HepG2 (cell line): Measurements from ENCODE around the gene KIF26B. TPM values are rescaled to one million over a fixed set of nuclear protein-coding genes. Genes with fewer than 3 reads are reported as not detected.
A peak's percentile ranks its signal among the peaks of the same experiment; 100 is the strongest.

Source experiments
- ATAC-seq: fragments of 200-7000 bp; cut with Tn5 transposase; 3 replicates; pipeline ENCODE4 v1.9.1; 2020; ENCODE audit warnings: mild to moderate bottlenecking, moderate library complexity
- BruUV-seq: library from RNA; stranded (reverse); fragments of 400-500 nt; replicated peaks from 2 replicates; lab custom pipeline; 2021; lab: Mats Ljungman, UMichigan
- CTCF ChIA-PET: fragments of 300-600 bp; formaldehyde crosslinking; extraction: SDS; loops from one replicate; lab custom pipeline; 2021; ENCODE audit warnings: low total read pairs, inconsistent platforms, low intra/inter-chr PET ratio; lab: Yijun Ruan, JAX
- POLR2A ChIA-PET: fragments of 350-600 bp; sonication (Branson Sonifier 250); formaldehyde crosslinking; loops from one replicate; lab custom pipeline; 2020; ENCODE audit warnings: antibody characterized with exemption, inconsistent platforms; lab: Yijun Ruan, JAX
- DNase-seq: peaks from one replicate; pipeline ENCODE4 v3.0.0-alpha.2; 2015; ENCODE audit warnings: low spot score
- FAIRE-seq: peaks from 3 replicates; lab custom pipeline; 2011; peaks lifted over from hg19 to GRCh38; lab: Jason Lieb, UNC
- H2AFZ ChIP-seq: one replicate; pipeline ENCODE4 v1.6.1; 2011; ENCODE audit warnings: low read length, inconsistent platforms
- H3K27ac ChIP-seq: fragments of 300-600 bp; 3 replicates; pipeline ENCODE4 v1.8.0; 2011; ENCODE audit warnings: mixed run types, mild to moderate bottlenecking, mixed read lengths, low read length, inconsistent platforms; ENCODE audit not compliant: insufficient read depth; ENCODE audit errors: extremely low read length
- H3K27me3 ChIP-seq, 2 experiments: fragments of 200-600 bp in 1 of 2; 2 replicates in 1 of 2; 3 replicates in 1 of 2; pipeline versions ENCODE4 v1.6.0 to v1.8.0; 2011; ENCODE audit warnings: low read length in 2 of 2, mild to moderate bottlenecking in 2 of 2, moderate library complexity in 2 of 2, inconsistent platforms in 1 of 2; ENCODE audit not compliant: insufficient read depth in 2 of 2, control insufficient read depth in 1 of 2
- H3K36me3 ChIP-seq, 2 experiments: fragments of 200-600 bp in 1 of 2; replicated peaks in 1 of 2; 2 replicates in 1 of 2; 3 replicates in 1 of 2; pipeline versions ENCODE4 v1.5.1 to v1.8.0; 2011; ENCODE audit warnings: low read length in 2 of 2, inconsistent platforms in 1 of 2; ENCODE audit not compliant: insufficient read depth in 2 of 2, control insufficient read depth in 1 of 2
- H3K4me1 ChIP-seq: 2 replicates; pipeline ENCODE4 v1.5.1; 2012; ENCODE audit warnings: low read length, inconsistent platforms; ENCODE audit not compliant: insufficient read depth
- H3K4me2 ChIP-seq: 2 replicates; pipeline ENCODE4 v1.6.0; 2011; ENCODE audit warnings: low read depth, low read length, inconsistent platforms
- H3K4me3 ChIP-seq, 3 experiments: fragments of 200-600 bp in 1 of 3; sonication (generic), shearing (Covaris generic) in 1 of 3; replicated peaks in 1 of 3; 2 replicates each; pipeline ENCODE4 v1.5.1; 2011 to 2016; ENCODE audit warnings: low read length in 3 of 3, inconsistent platforms in 2 of 3, low read depth in 2 of 3, mild to moderate bottlenecking in 2 of 3, control low read depth in 1 of 3, mixed read lengths in 1 of 3; ENCODE audit not compliant: insufficient read depth in 1 of 3
- H3K79me2 ChIP-seq: one replicate; pipeline ENCODE4 v1.6.1; 2011; ENCODE audit warnings: low read length, inconsistent platforms; ENCODE audit not compliant: insufficient read depth
- H3K9ac ChIP-seq: 2 replicates; pipeline ENCODE4 v1.6.0; 2011; ENCODE audit warnings: mild to moderate bottlenecking, low read depth, low read length, inconsistent platforms; ENCODE audit not compliant: insufficient read depth
- H3K9me3 ChIP-seq: 2 replicates; pipeline ENCODE4 v1.5.1; 2012; ENCODE audit warnings: mild to moderate bottlenecking, low read length
- H4K20me1 ChIP-seq: 2 replicates; pipeline ENCODE4 v1.6.0; 2011; ENCODE audit warnings: inconsistent platforms, mild to moderate bottlenecking, low read length, moderate library complexity; ENCODE audit not compliant: insufficient read depth
- HNF4A ChIP-seq: sonication (generic); formaldehyde crosslinking; IDR thresholded peaks from 2 replicates; pipeline ENCODE4 v1.4.0; 2020; ENCODE audit warnings: missing genetic modification reagents
- IKZF1 ChIP-seq: fragments of 450-650 bp; IDR thresholded peaks from 2 replicates; pipeline ENCODE4 v1.7.1; 2016
- MED8 ChIP-seq: sonication (generic); formaldehyde crosslinking; IDR thresholded peaks from 2 replicates; pipeline ENCODE4 v1.8.1; 2023; ENCODE audit warnings: mild to moderate bottlenecking, missing genetic modification reagents; ENCODE audit not compliant: insufficient replicate concordance
- SALL1 ChIP-seq: sonication (generic); formaldehyde crosslinking; IDR thresholded peaks from 2 replicates; pipeline ENCODE4 v1.8.0; 2022; ENCODE audit warnings: mild to moderate bottlenecking, missing genetic modification reagents
- ZNF160 ChIP-seq: sonication (generic); formaldehyde crosslinking; IDR thresholded peaks from 2 replicates; pipeline ENCODE4 v1.8.0; 2022; ENCODE audit warnings: mild to moderate bottlenecking, inconsistent platforms, missing genetic modification reagents
- ZNF367 ChIP-seq: sonication (generic); formaldehyde crosslinking; IDR thresholded peaks from 2 replicates; pipeline ENCODE4 v1.4.0; 2020; ENCODE audit warnings: missing genetic modification reagents, borderline replicate concordance
- ZNF691 ChIP-seq: sonication (generic); formaldehyde crosslinking; IDR thresholded peaks from 2 replicates; pipeline ENCODE4 v1.4.0; 2020; ENCODE audit warnings: missing genetic modification reagents, low read depth, mild to moderate bottlenecking, borderline replicate concordance
- WGBS: methylation state at CpG from one replicate; pipeline ENCODE4 v1.1.6; 2017; ENCODE audit warnings: low lambda C conversion rate; 5-methylcytosine and 5-hydroxymethylcytosine counted together
- in situ Hi-C: cut with HindIII; loops from 2 replicates; pipeline ENCODE4 v1.10.0; 2017; ENCODE audit warnings: low pct_unique_long_range_greater_than_20kb; ENCODE audit not compliant: extremely low pct_ligation_motif_present
- intact Hi-C: fragments of 100-400 bp; cut with micrococcal nuclease; formaldehyde crosslinking; loops from one replicate; pipeline ENCODE4 v1.10.0; 2022; ENCODE audit not compliant: unreplicated experiment
- polyA plus RNA-seq, 8 experiments: library from polyadenylated mRNA; depleted of rRNA in 3 of 8; stranded (reverse) in 7 of 8; unstranded in 1 of 8; fragments of >200 nt; fragmentation: Illumina TruSeq in 4 of 8; extraction: Trizol in 4 of 8; gene quantifications; 2 replicates each; pipeline versions ENCODE4 v1.2.1 to v1.2.3, GENCODE V29; 2011 to 2016; ENCODE audit warnings: low read depth in 4 of 8, missing spikeins in 1 of 8, mixed read lengths in 1 of 8; ENCODE audit not compliant: insufficient read depth in 1 of 8
- total RNA-seq, 5 experiments: library from RNA; depleted of rRNA; stranded (reverse); fragments of >200 nt; fragmentation: Illumina TruSeq; extraction: Trizol; gene quantifications; 2 replicates each; pipeline ENCODE4 v1.2.3, GENCODE V29; 2016; ENCODE audit warnings: low read depth in 1 of 5
- TF ChIP-seq, protein P1 (sequence below): sonication (generic); formaldehyde crosslinking; IDR thresholded peaks from 2 replicates; pipeline ENCODE4 v1.5.0; 2020; ENCODE audit warnings: mild to moderate bottlenecking, missing genetic modification reagents

KIF26B gene
- total and polyA plus RNA-seq, 2 of the 13 experiments (the other 11 are each of a cell fraction or from before 2014, with no cell fraction given), result 0.08 to 0.09 TPM

DNA sequence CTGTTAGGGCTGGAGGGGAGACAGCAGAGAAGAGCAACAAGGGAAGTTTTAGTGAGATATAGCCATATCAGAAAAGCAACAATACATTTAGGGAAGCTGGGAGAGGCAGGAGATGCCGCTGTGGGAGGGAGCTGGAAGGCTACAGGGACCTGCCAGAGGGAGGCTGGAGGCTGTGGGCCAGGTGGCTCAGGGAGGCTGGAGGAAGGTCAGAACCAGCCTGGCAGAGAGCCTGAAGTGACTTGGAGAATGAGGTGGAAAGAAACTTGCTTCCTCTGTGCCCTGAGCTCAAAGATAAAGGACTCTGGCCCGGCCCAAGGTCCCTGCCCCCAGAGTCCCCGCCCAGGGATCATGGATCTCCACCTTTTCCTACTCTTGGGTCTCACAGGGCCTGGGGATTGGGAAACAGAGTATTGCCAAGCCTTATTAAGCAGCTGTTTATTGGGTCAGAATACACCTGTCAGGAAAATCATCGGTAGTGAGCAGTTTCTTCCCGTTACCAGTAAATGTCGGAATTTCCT is 85.9 kb downstream of the KIF26B start:
- ATAC-seq, result peak; percentile 71
- Histone ChIP-seq H4K20me1 (no peaks in the 10 kb centered on the region), H2AFZ (no peak overlapping the region), H3K36me3 (no peaks in the 10 kb centered on the region), H3K9me3 (no peaks in the 10 kb centered on the region), H3K27me3 (no peaks in the 10 kb centered on the region; a peak in 1 of 5 replicates), H3K4me3 (no peak overlapping the region), H3K27ac (no peak overlapping the region), H3K9ac (no peak overlapping the region), H3K4me1 (0 out of 2 replicates have a peak, but pooled peaks cover 5% of the 10 kb centered on the region), H3K4me2 (no peak overlapping the region), H3K79me2 (no peaks in the 10 kb centered on the region)
- POLR2A ChIA-PET, result no interaction called here
- intact Hi-C loops, result no loop called here
- 19% methylated on average over 6 of the region's 6 CpGs for WGBS
- BruUV-seq, result no TSS peak
- no peak for FAIRE-seq
- TF ChIP-seq ZNF367 (CRISPR knock-in tag) (no peak), SALL1 (CRISPR knock-in tag) (no peak), ZNF691 (no peak), ZNF160 (CRISPR knock-in tag) (no peak), MED8 (CRISPR knock-in tag) (no peak), IKZF1 (no peak), HNF4A (CRISPR knock-in tag) (peak; percentile 57)
- TF ChIP-seq, protein P1, sequence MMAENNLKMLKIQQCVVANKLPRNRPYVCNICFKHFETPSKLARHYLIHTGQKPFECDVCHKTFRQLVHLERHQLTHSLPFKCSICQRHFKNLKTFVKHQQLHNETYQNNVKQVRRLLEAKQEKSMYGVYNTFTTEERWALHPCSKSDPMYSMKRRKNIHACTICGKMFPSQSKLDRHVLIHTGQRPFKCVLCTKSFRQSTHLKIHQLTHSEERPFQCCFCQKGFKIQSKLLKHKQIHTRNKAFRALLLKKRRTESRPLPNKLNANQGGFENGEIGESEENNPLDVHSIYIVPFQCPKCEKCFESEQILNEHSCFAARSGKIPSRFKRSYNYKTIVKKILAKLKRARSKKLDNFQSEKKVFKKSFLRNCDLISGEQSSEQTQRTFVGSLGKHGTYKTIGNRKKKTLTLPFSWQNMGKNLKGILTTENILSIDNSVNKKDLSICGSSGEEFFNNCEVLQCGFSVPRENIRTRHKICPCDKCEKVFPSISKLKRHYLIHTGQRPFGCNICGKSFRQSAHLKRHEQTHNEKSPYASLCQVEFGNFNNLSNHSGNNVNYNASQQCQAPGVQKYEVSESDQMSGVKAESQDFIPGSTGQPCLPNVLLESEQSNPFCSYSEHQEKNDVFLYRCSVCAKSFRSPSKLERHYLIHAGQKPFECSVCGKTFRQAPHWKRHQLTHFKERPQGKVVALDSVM (CRISPR knock-in tag), result peak; percentile 46; the same call in 1 of the 2 replicates
- no peak for DNase-seq
- CTCF ChIA-PET, result no interaction called here
- in situ Hi-C loops, result no loop called here
